Heart left ventricle (tissue), 16 donors: Measurements from ENCODE around the gene TINAGL1. TPM values are rescaled to one million over a fixed set of nuclear protein-coding genes. Genes with fewer than 3 reads are reported as not detected.

Source experiments
- ATAC-seq, 4 donors: fragments of 200-7000 bp; cut with Tn5 transposase; one replicate each; pipeline ENCODE4 v1.9.1; 2020 to 2022; ENCODE audit warnings: moderate library complexity in 4 of 4, mild to moderate bottlenecking in 3 of 4, moderate number of reproducible peaks in 1 of 4
- DNase-seq, 5 donors: peaks; one replicate each; pipeline ENCODE4 v3.0.0-alpha.2; 2020
- H3K27ac ChIP-seq, 12 donors: fragments of 200-600 bp; sonication (generic) in 4 of 12; one replicate each; pipeline versions ENCODE4 v1.5.0 to v1.8.0; 2016 to 2022; ENCODE audit warnings: mild to moderate bottlenecking in 2 of 12
- H3K27me3 ChIP-seq, 9 donors: fragments of 200-600 bp; sonication (generic) in 2 of 9; one replicate each; pipeline versions ENCODE4 v1.5.1 to v1.8.0; 2016 to 2022; ENCODE audit warnings: mild to moderate bottlenecking in 3 of 9
- H3K36me3 ChIP-seq, 9 donors: fragments of 200-600 bp; sonication (generic) in 2 of 9; one replicate each; pipeline versions ENCODE4 v1.5.0 to v1.8.0; 2018 to 2022; ENCODE audit warnings: mild to moderate bottlenecking in 2 of 9
- H3K4me1 ChIP-seq, 12 donors: fragments of 200-600 bp; sonication (generic) in 4 of 12; one replicate each; pipeline versions ENCODE4 v1.5.0 to v1.8.0; 2016 to 2022; ENCODE audit warnings: mild to moderate bottlenecking in 3 of 12
- H3K4me3 ChIP-seq, 12 donors: fragments of 200-600 bp; sonication (generic) in 4 of 12; one replicate each; pipeline versions ENCODE4 v1.5.0 to v1.8.0; 2017 to 2022; ENCODE audit warnings: mild to moderate bottlenecking in 9 of 12, moderate library complexity in 4 of 12
- H3K9me3 ChIP-seq, 12 donors: fragments of 200-600 bp; sonication (generic) in 4 of 12; one replicate each; pipeline versions ENCODE4 v1.5.0 to v1.8.0; 2016 to 2022; ENCODE audit warnings: mild to moderate bottlenecking in 1 of 12
- CTCF ChIP-seq, 12 donors: fragments of 200-600 bp; sonication (generic) in 4 of 12; IDR thresholded peaks; one replicate each; pipeline versions ENCODE4 v1.5.0 to v1.8.0; 2018 to 2022; ENCODE audit warnings: antibody characterized with exemption in 12 of 12, mild to moderate bottlenecking in 5 of 12
- POLR2A ChIP-seq, 2 donors: fragments of 450-650 bp; IDR thresholded peaks; one replicate each; pipeline ENCODE4 v1.6.1; 2017; ENCODE audit warnings: antibody characterized with exemption in 2 of 2, mild to moderate bottlenecking in 2 of 2, moderate library complexity in 2 of 2
- WGBS, 4 donors: extraction: QIAGEN DNeasy Blood & Tissue Kit in 2 of 4; methylation state at CpG; one replicate each; pipeline versions ENCODE4 v1.1.5 to v1.1.7; 2013 to 2018; 5-methylcytosine and 5-hydroxymethylcytosine counted together
- intact Hi-C, 10 donors: fragments of 100-400 bp; cut with DNase I; formaldehyde crosslinking; loops; one replicate each; pipeline versions ENCODE4 v1.11.1 to v1.14.2; 2022
- polyA plus RNA-seq, 2 donors: library from polyadenylated mRNA; stranded (reverse); fragments of 200-250 nt; gene quantifications; one replicate each; pipeline ENCODE4 v1.2.3, GENCODE V29; 2013
- total RNA-seq, 9 donors: library from RNA; depleted of rRNA in 2 of 9; stranded (reverse); fragments of >200 nt in 2 of 9; fragmentation: NEBNext Ultra II Directional in 3 of 9; extraction: Animal tissue kit (Norgen Biotek cat#: 25700) in 3 of 9; gene quantifications; one replicate each; pipeline versions ENCODE4 v1.1.0 to v1.2.4, GENCODE V29; 2016 to 2023
- donor health status: ischemic (EF 13 %, LVEDD 7.1; RV severe dilation, severe dysfunction).
- donor health status: healthy with polysubstance abuse.
- donor health status: DM: no; HTN: yes; CAD: no.
- donor health status: DM: no; HTN: no; CAD: no.
- donor health status: ischemic (EF 25% LVEDD 6.9; RV normal size, moderate dysfunction).
- donor health status: ischemic (EF 25% LVEDD 5.7; RV mildly dilated, moderate dysfunction).
- donor health status: healthy.
- donor health status: DM: yes; HTN: yes; CAD: no.
- donor health status: ischemic (EF 35%, LVEDD 5.7; RV mildly dilated, moderate dysfunction).
- donor health status: nonischemic (EF 11% LVEDD 7.7; RV severe dilation, severe dysfunction).
- donor health status: DM: yes; HTN: yes; CAD: no.
- donor health status: PGD.
- donor health status: ischemic (EF 29% LVEDD 5.4; RV normal size, mild dysfunction).
- donor health status: nonischemic (EF 23%, LVEDD 6.1; RV moderate dilation, normal function).

Gene TINAGL1
- total and polyA plus RNA-seq, 11 donors, result 136 to 697 (median 204) TPM

- WGBS, 4 donors, result 76 to 86% (median 82%) methylated on average over 18 to 23 of the region's 23 CpGs
- no peaks in the 10 kb centered on the region for H3K36me3 ChIP-seq
- H3K27me3 ChIP-seq, result peaks cover 0 to 29% (median 4%) of the 10 kb centered on the region in 9 donors
- DNase-seq (no peak), ATAC-seq (no peak)
- no peak for TF ChIP-seq POLR2A (IDR thresholded peaks at IDR 0.05)
- TF ChIP-seq CTCF (IDR thresholded peaks at IDR 0.05), result no peak
- H3K4me3 ChIP-seq, result no peak overlapping the region
- H3K4me1 ChIP-seq, result peaks cover 3 to 41% (median 19%) of the 10 kb centered on the region in 12 donors
- no peak overlapping the region for H3K27ac ChIP-seq
- intact Hi-C loops, result loop anchor here in 2 of 10 donors (1.0 kb wide), 1 partner anchor 55 kb away; no protein-coding TSS in a partner anchor
- H3K9me3 ChIP-seq, result no peaks in the 10 kb centered on the region
Measured at GRCh38 chr1:31618916-31619846, 42.9 kb downstream of the TINAGL1 start.

GRCh38 chr1:31620631-31621497 lies 44.5 kb downstream of the TINAGL1 start:
- TF ChIP-seq POLR2A (IDR thresholded peaks at IDR 0.05) (no peak), CTCF (IDR thresholded peaks at IDR 0.05) (no peak)
- H3K9me3 ChIP-seq, result no peaks in the 10 kb centered on the region
- ATAC-seq (no peak), DNase-seq (no peak)
- peaks cover 0 to 29% (median 4%) of the 10 kb centered on the region in 9 donors for H3K27me3 ChIP-seq
- H3K4me3 ChIP-seq, result no peak overlapping the region
- no peak overlapping the region for H3K27ac ChIP-seq
- peaks cover 3 to 43% (median 19%) of the 10 kb centered on the region in 12 donors for H3K4me1 ChIP-seq
- intact Hi-C loops, result no loop called here
- WGBS, 4 donors, result 94 to 98% (median 96%) methylated on average over 14 to 20 of the region's 20 CpGs
- no peaks in the 10 kb centered on the region for H3K36me3 ChIP-seq

- no peak for TF ChIP-seq POLR2A (IDR thresholded peaks at IDR 0.05)
- no peak for TF ChIP-seq CTCF (IDR thresholded peaks at IDR 0.05)
- H3K36me3 ChIP-seq, result no peaks in the 10 kb centered on the region
- H3K27me3 ChIP-seq, result peaks cover 0 to 25% (median 4%) of the 10 kb centered on the region in 9 donors
- H3K9me3 ChIP-seq, result no peaks in the 10 kb centered on the region
- intact Hi-C loops, result no loop called here
- H3K4me3 ChIP-seq, result no peak overlapping the region
- DNase-seq, result no peak
- H3K4me1 ChIP-seq, result peaks cover 3 to 49% (median 24%) of the 10 kb centered on the region in 12 donors
- no peak overlapping the region for H3K27ac ChIP-seq
- ATAC-seq, result no peak
- 95 to 98% (median 96%) methylated on average over 5 of the region's 5 CpGs for WGBS, 4 donors
Measured at GRCh38 chr1:31621498-31621820, 45.1 kb downstream of the TINAGL1 start.
